HEK293T (cell line): ENCODE data around the gene FGFR2.

Experiments
- CTCF ChIA-PET: fragments of 350-600 bp; formaldehyde crosslinking; extraction: SDS; loops from one replicate; lab custom pipeline; 2021; ENCODE audit warnings: antibody characterized with exemption, inconsistent platforms; lab: Yijun Ruan, JAX
- POLR2A ChIA-PET: fragments of 350-600 bp; formaldehyde crosslinking; extraction: SDS; loops from one replicate; lab custom pipeline; 2020; ENCODE audit warnings: antibody characterized with exemption, inconsistent platforms; lab: Yijun Ruan, JAX
- DNase-seq: peaks from one replicate; pipeline ENCODE4 v3.0.0; 2012; ENCODE audit warnings: mixed read lengths; ENCODE audit errors: extremely low spot score
- ARNT ChIP-seq: fragments of 450-650 bp; IDR thresholded peaks from 2 replicates; pipeline ENCODE4 v1.6.1; 2017; ENCODE audit warnings: mild to moderate bottlenecking
- BHLHE40 ChIP-seq: fragments of 450-650 bp; IDR thresholded peaks from 2 replicates; pipeline ENCODE4 v1.6.1; 2016; ENCODE audit warnings: mild to moderate bottlenecking, moderate library complexity, borderline replicate concordance
- CTBP1 ChIP-seq: fragments of 450-650 bp; IDR thresholded peaks from 2 replicates; pipeline ENCODE4 v1.6.1; 2016; ENCODE audit warnings: borderline replicate concordance
- ELF4 ChIP-seq: fragments of 450-650 bp; IDR thresholded peaks from 2 replicates; pipeline ENCODE4 v1.6.1; 2017; ENCODE audit warnings: antibody characterized with exemption
- FOXA1 ChIP-seq: fragments of 450-650 bp; IDR thresholded peaks from 2 replicates; pipeline ENCODE4 v1.6.1; 2016; ENCODE audit warnings: mild to moderate bottlenecking
- FOXK2 ChIP-seq: fragments of 450-650 bp; IDR thresholded peaks from 2 replicates; pipeline ENCODE4 v1.6.1; 2016; ENCODE audit warnings: mild to moderate bottlenecking
- FOXM1 ChIP-seq: fragments of 450-650 bp; IDR thresholded peaks from 2 replicates; pipeline ENCODE4 v1.6.1; 2017; ENCODE audit warnings: mild to moderate bottlenecking, borderline replicate concordance
- HDGF ChIP-seq: fragments of 450-650 bp; IDR thresholded peaks from 2 replicates; pipeline ENCODE4 v1.6.1; 2017; ENCODE audit warnings: antibody characterized with exemption, borderline replicate concordance
- L3MBTL2 ChIP-seq: fragments of 450-650 bp; conservative IDR thresholded peaks from 2 replicates; pipeline ENCODE4 v1.6.1; 2016; ENCODE audit warnings: mild to moderate bottlenecking
- LEF1 ChIP-seq: fragments of 450-650 bp; IDR thresholded peaks from 2 replicates; pipeline ENCODE4 v1.6.1; 2017; ENCODE audit warnings: mild to moderate bottlenecking, borderline replicate concordance
- NFRKB ChIP-seq: fragments of 450-650 bp; IDR thresholded peaks from 2 replicates; pipeline ENCODE4 v1.6.1; 2016; ENCODE audit warnings: mild to moderate bottlenecking, moderate library complexity
- PKNOX1 ChIP-seq: fragments of 450-650 bp; IDR thresholded peaks from 2 replicates; pipeline ENCODE4 v1.6.1; 2016
- SP1 ChIP-seq: fragments of 450-650 bp; IDR thresholded peaks from 2 replicates; pipeline ENCODE4 v1.6.1; 2017
- SUZ12 ChIP-seq: fragments of 450-650 bp; IDR thresholded peaks from 2 replicates; pipeline ENCODE4 v1.6.1; 2016; ENCODE audit warnings: mild to moderate bottlenecking
- TARDBP ChIP-seq: fragments of 450-650 bp; IDR thresholded peaks from 2 replicates; pipeline ENCODE4 v1.6.1; 2016
- ZNF384 ChIP-seq: fragments of 450-650 bp; IDR thresholded peaks from 2 replicates; pipeline ENCODE4 v1.6.1; 2016

The FGFR2 gene

GRCh38 chr10:121514141-121514865 lies 83.9 kb downstream of the FGFR2 start:
- ChIA-PET POLR2A (no interaction called here), CTCF (no interaction called here)
- DNase-seq, result no peak
- no peak for TF ChIP-seq BHLHE40
- TF ChIP-seq FOXA1, result no peak
- TF ChIP-seq ZNF384, result no peak
- no peak for TF ChIP-seq NFRKB
- TF ChIP-seq L3MBTL2, result no peak
- TF ChIP-seq ARNT, result no peak
- no peak for TF ChIP-seq TARDBP
- no peak for TF ChIP-seq SP1
- TF ChIP-seq CTBP1, result no peak
- no peak for TF ChIP-seq FOXM1
- TF ChIP-seq SUZ12, result no peak
- no peak for TF ChIP-seq FOXK2
- no peak for TF ChIP-seq ELF4
- TF ChIP-seq PKNOX1, result no peak
- TF ChIP-seq LEF1, result no peak
- no peak for TF ChIP-seq HDGF

- DNase-seq, result no peak
- ChIA-PET CTCF (no interaction called here), POLR2A (no interaction called here)
- TF ChIP-seq SP1 (no peak), FOXK2 (no peak), ZNF384 (no peak), PKNOX1 (no peak), ELF4 (no peak), HDGF (no peak), LEF1 (no peak), NFRKB (no peak), FOXM1 (no peak), BHLHE40 (no peak), FOXA1 (no peak), CTBP1 (no peak), L3MBTL2 (no peak), ARNT (no peak), TARDBP (no peak), SUZ12 (no peak)
Measured at GRCh38 chr10:121511943-121512342, 86.3 kb downstream of the FGFR2 start.

- CTCF ChIA-PET, result interaction anchor here (0.6 kb wide), 1 partner anchor 47 kb away, joined by 3 read pairs; no protein-coding TSS in a partner anchor
- no peak for TF ChIP-seq SP1
- no peak for TF ChIP-seq TARDBP
- TF ChIP-seq ARNT, result no peak
- no peak for TF ChIP-seq HDGF
- no peak for TF ChIP-seq NFRKB
- no peak for TF ChIP-seq LEF1
- no peak for TF ChIP-seq L3MBTL2
- no peak for TF ChIP-seq SUZ12
- TF ChIP-seq PKNOX1, result no peak
- TF ChIP-seq BHLHE40, result no peak
- no peak for TF ChIP-seq ELF4
- no peak for TF ChIP-seq FOXK2
- TF ChIP-seq FOXM1, result no peak
- no peak for TF ChIP-seq FOXA1
- TF ChIP-seq CTBP1, result no peak
- POLR2A ChIA-PET, result no interaction called here
- no peak for DNase-seq
Measured at GRCh38 chr10:121511460-121511859, 86.8 kb downstream of the FGFR2 start.

GRCh38 chr10:121510201-121510771 lies 88.0 kb downstream of the FGFR2 start:
- POLR2A ChIA-PET, result interaction anchor here (0.7 kb wide), 1 partner anchor 576 kb away, joined by 3 read pairs; no protein-coding TSS in a partner anchor
- no peak for DNase-seq
- CTCF ChIA-PET, result no interaction called here
- no peak for TF ChIP-seq SUZ12
- TF ChIP-seq FOXK2, result no peak
- no peak for TF ChIP-seq BHLHE40
- TF ChIP-seq ARNT, result no peak
- no peak for TF ChIP-seq ZNF384
- TF ChIP-seq LEF1, result no peak
- TF ChIP-seq TARDBP, result no peak
- TF ChIP-seq FOXM1, result no peak
- no peak for TF ChIP-seq PKNOX1

- TF ChIP-seq LEF1 (no peak), PKNOX1 (no peak), FOXM1 (no peak), ELF4 (no peak)
- ChIA-PET POLR2A (interaction anchor here (0.7 kb wide), 1 partner anchor 575 kb away, joined by 3 read pairs; no protein-coding TSS in a partner anchor), CTCF (no interaction called here)
- no peak for DNase-seq
Measured at GRCh38 chr10:121509796-121510195, 88.4 kb downstream of the FGFR2 start.
